GM10266 (cell line): Measurements from ENCODE around the gene PABPC1L2B.
"Not testable (repeated sequence)": the region's sequence is repeated elsewhere in the genome, so short reads cannot be mapped to it uniquely, and the experiment has no call there.

ENCODE experiments used
- DNase-seq: peaks from one replicate; pipeline ENCODE4 v3.0.0; 2012; ENCODE audit errors: extremely low spot score
- TF ChIP-seq, protein P1 (sequence below): IDR thresholded peaks from 2 replicates; pipeline ENCODE4 v1.5.1; 2012; ENCODE audit warnings: mild to moderate bottlenecking, low read depth; ENCODE audit not compliant: control insufficient read depth, insufficient read depth; ENCODE audit errors: missing control alignments

PABPC1L2B gene

DNA sequence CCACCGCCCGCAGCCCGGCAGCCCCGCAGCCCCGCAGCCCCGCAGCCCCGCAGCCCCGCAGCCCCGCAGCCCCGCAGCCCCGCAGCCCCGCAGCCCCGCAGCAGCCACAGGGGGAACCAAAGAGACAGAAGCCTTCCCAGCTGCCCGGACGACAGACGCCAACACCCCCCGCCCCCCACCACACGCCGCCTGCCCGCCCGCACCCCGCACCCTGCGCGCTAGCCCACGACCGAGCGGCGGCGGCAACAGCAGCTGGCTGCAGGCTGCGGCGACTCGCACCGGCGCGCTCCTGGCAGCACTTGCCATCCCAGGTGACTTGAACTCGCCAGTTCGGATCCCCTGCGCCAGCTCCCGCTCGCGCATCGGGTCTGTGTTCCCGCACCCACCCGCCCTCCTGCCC, at the start of gene PABPC1L2B:
Gene PABPC1L2B (plus strand): TSS at position 207 of the 400 bp plus-strand sequence. CDS start 704 bp downstream, outside the sequence.
- not testable (repeated sequence) for DNase-seq

DNA sequence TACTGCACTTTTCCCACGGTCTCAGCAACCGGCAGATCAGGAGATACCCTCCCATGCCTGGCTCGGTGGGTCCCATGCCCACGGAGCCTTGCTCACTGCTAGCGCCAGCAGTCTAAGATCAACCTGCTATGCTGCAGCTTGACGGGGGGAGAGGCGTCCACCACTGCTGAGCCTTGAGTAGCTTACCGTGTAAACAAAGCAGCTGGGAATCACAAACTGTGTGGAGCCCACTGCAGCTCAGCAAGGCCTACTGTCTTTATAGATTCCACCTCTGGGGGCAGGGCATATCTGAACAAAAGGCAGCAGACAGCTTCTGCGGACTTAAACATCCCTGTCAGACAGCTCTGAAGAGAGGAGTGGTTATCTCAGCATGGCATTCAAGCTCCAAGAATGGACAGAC, 42.8 kb upstream of the PABPC1L2B start:
- not testable (repeated sequence) for DNase-seq

DNA sequence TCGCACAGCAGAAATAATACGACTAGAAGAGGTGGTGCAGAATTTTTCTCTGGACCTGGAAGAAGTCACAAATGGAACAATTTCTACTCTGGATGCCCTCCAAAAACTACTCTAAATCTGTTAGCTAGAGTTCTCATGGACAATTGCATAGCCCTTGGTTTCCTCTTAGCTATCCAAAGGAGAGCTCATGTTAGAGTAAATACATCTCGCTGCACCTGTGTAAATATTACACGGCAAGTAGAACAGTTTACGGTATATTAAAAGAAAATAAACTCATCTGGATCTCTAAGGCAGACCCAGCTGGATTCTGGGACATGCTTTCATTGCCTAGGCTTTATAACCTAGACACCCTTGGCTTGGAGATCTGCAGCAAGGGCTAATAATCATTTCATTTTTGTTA, 30.9 kb upstream of the PABPC1L2B start:
- DNase-seq = not testable (repeated sequence)

DNA sequence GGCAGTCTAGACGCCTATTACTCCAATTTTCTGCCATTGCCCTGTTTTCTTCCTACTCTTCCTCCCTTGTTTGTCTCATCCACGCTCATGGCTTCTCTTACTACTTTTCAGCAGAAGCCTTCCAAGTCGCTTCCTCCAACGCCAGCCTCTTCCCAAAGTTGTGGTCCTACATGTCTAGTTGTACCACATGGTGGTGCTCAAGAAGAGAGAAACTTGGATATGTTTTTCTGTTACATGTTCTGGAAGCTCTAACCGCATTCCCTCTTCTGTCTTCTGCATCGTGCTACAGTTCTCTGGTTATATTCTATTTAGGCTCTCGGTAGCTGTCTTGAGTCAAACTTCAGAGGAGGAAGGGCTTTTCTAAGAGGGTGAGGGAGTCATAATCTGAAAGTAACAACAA, 27.9 kb upstream of the PABPC1L2B start:
- DNase-seq = not testable (repeated sequence)

DNA sequence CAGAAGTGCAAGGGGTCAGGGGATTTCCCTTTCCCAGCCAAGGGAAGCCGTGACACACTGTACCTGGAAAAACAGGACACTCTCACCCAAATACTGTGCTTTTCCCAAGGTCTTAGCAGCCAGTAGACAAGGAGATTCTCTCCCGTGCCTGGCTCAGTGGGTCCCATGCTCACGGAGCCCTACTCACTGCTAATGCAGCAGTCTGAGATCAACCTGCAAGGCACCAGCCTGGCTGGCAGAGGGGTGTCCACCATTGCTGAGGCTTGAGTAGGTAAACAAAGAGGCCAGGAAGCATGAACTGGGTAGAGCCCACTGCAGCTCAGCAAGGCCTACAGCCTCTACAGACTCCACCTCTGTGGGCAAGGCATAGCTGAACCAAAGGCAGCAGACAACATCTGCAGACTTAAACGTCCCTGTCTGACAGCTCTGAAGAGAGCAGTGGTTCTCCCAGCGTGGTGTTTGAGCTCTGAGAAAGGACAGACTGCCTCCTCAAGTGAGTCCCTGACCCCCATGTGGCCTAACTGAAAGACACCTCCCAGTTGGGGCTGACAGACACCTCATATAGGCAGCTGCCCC, 21.8 kb upstream of the PABPC1L2B start:
- not testable (repeated sequence) for DNase-seq

DNA sequence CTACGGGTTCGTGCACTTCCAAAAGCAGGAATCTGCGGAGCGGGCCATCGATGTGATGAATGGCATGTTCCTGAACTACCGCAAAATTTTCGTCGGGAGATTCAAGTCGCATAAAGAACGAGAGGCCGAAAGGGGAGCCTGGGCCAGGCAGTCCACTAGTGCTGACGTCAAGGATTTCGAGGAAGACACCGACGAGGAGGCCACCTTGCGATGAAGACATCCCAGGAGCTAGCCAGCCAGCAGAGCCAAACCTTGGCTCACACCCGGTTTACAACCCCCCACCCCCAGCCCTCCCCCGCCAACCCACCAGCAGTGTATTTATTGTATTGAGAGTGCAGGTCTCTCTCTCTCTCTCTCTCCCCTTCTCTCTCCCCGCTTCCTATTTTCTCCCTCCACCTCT, 1.3 kb downstream of the PABPC1L2B start:
- not testable (repeated sequence) for DNase-seq

DNA sequence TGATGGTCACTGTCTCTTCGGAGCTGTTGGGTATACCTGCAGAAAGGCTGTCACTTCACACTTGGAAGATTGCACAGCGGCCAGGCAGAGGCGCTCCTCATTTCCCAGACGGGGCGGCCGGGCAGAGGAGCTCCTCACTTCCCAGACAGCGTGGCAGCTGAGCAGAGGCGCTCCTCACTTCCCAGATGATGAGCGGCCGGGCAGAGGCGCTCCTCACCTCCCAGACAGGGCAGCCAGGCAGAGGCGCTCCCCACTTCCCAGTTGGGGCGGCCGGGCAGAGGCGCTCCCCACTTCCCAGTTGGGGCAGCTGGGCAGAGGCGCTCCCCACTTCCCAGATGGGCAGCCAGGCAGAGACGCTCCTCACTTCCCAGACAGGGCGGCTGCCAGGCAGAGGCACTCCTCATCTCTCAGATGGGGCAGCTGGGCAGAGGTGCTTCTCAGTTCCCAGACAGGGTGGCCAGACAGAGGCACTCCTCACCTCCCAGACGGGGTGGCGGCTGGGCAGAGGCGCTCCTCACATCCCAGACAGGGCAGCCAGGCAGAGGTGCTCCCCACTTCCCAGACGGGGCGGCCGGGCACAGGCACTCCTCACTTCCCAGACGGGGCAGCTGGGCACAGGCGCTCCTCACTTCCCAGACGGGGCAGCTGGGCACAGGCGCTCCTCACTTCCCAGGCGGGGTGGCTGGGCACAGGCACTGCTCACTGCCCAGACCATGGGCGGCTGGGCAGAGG, 18.8 kb downstream of the PABPC1L2B start:
- no peak for DNase-seq
- TF ChIP-seq, protein P1, sequence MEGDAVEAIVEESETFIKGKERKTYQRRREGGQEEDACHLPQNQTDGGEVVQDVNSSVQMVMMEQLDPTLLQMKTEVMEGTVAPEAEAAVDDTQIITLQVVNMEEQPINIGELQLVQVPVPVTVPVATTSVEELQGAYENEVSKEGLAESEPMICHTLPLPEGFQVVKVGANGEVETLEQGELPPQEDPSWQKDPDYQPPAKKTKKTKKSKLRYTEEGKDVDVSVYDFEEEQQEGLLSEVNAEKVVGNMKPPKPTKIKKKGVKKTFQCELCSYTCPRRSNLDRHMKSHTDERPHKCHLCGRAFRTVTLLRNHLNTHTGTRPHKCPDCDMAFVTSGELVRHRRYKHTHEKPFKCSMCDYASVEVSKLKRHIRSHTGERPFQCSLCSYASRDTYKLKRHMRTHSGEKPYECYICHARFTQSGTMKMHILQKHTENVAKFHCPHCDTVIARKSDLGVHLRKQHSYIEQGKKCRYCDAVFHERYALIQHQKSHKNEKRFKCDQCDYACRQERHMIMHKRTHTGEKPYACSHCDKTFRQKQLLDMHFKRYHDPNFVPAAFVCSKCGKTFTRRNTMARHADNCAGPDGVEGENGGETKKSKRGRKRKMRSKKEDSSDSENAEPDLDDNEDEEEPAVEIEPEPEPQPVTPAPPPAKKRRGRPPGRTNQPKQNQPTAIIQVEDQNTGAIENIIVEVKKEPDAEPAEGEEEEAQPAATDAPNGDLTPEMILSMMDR = no peak

DNA sequence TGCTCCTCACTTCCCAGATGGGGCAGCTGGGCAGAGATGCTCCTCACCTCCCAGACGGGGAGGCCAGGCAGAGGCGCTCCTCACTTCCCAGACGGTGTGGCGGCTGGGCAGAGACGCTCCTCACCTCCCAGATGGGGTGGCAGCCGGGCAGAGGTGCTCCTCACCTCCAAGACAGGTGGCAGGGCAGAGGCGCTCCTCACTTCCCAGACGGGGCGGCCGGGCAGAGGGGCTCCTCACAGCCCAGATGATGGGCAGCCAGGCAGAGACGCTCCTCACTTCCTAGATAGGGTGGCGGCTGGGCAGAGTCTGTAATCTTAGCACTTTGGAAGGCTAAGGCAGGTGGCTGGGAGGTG, 19.3 kb downstream of the PABPC1L2B start:
- not testable (repeated sequence) for DNase-seq

DNA sequence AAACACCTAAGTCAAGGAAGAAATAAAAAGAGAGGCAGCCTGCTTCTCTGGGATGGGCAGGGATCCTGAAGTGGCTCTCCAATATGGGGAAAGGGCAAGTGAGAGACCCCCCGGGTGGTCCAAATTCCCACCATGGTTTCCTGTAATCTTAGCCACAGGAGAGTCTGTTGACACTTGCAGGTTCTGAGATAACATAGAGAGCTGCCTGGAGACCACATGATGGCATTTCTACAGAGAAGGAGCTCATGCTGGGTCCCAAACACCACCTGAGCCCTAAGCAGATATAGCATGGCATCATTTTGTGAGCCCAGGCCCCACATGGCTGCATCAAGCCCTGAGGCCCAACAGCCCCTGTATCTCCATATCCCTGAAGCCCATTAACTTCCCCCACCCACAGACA, 26.1 kb downstream of the PABPC1L2B start:
- TF ChIP-seq, protein P1 = no peak
- no peak for DNase-seq
